NOMO-1 treated with DMSO at 0.1 percent for 48 hours (cell line): ENCODE measurements around the gene CCNB1IP1.
"Not testable (repeated sequence)": the region's sequence is repeated elsewhere in the genome, so short reads cannot be mapped to it uniquely, and the experiment has no call there.

Source experiments
- DNase-seq: peaks from one replicate; lab custom pipeline; 2025; ENCODE audit not compliant: unreplicated experiment; lab: John Stamatoyannopoulos, UW

The CCNB1IP1 gene

DNA sequence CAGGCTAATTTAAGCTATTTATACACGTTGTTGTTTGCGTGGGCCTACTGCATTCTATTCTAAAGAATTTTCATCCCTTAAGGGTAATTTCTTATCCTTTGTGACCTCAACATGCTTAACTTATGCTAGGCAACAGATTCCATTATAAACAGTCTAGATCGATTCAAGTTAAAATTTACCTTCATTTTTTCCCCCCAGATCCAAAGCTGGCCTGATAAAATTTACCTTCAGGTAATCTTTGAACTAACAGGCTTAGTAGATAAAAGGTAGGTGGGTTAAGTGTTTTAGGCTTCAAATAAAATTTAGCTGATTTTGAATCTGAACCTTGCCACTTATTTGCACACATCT lies 389 bp upstream of the CCNB1IP1 start:
- no peak for DNase-seq

- DNase-seq, result no peak
Measured at GRCh38 chr14:20332431-20332787, 670 bp downstream of the CCNB1IP1 start.

- DNase-seq, result no peak
Measured at GRCh38 chr14:20331053-20331613, 1.9 kb downstream of the CCNB1IP1 start.

DNA sequence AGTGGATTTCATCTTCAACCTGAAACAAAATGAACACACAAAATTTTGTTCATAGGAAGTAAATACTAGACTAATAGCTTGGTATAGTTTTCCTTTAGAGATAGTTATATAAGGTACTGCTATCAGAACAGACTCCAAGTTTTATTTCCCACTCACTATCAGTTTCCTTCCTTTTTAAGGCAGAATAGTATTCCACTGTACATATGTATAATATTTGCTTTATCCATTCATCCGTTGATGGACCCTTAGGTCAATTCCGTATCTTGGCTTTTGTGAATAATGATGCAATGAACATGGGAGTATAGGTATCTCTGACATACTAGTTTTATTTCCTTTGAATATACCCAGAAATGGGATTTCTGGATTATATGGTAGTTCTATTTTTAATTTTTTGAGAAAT lies 3.7 kb downstream of the CCNB1IP1 start:
- DNase-seq, result no peak

- DNase-seq, result no peak
Measured at GRCh38 chr14:20328705-20329104, 4.4 kb downstream of the CCNB1IP1 start.

- DNase-seq, result peak; percentile 55
Measured at GRCh38 chr14:20327005-20327869, 5.8 kb downstream of the CCNB1IP1 start.

- DNase-seq, result no peak
Measured at GRCh38 chr14:20317720-20318119, 15.4 kb downstream of the CCNB1IP1 start.

GRCh38 chr14:20314026-20314425 lies 19.1 kb downstream of the CCNB1IP1 start:
- no peak for DNase-seq

GRCh38 chr14:20306079-20306423 lies 27.0 kb downstream of the CCNB1IP1 start:
- no peak for DNase-seq

GRCh38 chr14:20305265-20306078 lies 27.6 kb downstream of the CCNB1IP1 start, which contains the start of gene TTC5:
TTC5 (minus strand) TSS chr14:20305951; CDS start chr14:20305937, 14 bp downstream.
- peak; percentile 83 for DNase-seq

GRCh38 chr14:20302042-20302755 lies 30.9 kb downstream of the CCNB1IP1 start:
- no peak for DNase-seq

DNA sequence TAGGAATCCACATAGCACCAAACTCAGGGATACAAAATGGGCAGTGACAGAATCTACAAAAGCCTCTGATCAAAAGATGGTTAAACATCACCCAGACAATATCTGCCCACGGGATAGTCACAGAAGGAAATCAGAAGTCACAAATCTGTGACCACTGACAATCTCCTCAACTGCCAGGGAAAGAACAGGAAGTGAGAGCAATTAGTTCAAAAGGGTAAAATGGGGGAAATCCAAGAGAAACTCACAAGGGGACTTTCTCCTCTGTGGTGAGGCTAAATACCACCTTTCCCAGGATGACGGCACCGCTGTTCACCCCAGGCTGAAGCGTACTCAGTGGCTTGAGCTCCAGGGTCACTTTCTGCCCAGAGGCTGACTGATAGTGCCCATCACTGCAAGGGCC lies 38.0 kb downstream of the CCNB1IP1 start:
- peak; percentile 82 for DNase-seq

- DNase-seq, result no peak
Measured at GRCh38 chr14:20294636-20295035, 38.4 kb downstream of the CCNB1IP1 start.

- DNase-seq, result not testable (repeated sequence)
Measured at GRCh38 chr14:20281998-20282397, 51.1 kb downstream of the CCNB1IP1 start.

GRCh38 chr14:20280265-20280664 lies 52.8 kb downstream of the CCNB1IP1 start:
- DNase-seq, result not testable (repeated sequence)

DNA sequence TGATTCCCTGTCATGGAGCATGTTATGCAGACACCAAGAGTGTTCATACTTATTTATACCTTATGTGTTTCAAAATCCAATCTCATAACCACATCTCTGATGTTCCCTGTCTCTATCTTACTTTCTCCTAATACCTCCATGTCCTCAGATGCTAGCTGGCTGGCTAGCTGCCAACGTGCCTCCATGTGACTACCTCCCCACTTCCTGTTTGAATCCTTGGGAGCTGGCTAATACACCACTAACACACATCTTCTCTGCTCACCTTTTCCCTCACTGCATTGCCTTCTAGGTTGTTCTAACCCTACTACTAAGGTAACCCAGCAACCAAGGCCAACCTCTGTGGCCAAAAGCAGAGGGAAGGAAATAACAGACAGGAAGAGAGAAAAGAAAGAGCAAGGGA lies 54.7 kb downstream of the CCNB1IP1 start:
- DNase-seq, result no peak

DNA sequence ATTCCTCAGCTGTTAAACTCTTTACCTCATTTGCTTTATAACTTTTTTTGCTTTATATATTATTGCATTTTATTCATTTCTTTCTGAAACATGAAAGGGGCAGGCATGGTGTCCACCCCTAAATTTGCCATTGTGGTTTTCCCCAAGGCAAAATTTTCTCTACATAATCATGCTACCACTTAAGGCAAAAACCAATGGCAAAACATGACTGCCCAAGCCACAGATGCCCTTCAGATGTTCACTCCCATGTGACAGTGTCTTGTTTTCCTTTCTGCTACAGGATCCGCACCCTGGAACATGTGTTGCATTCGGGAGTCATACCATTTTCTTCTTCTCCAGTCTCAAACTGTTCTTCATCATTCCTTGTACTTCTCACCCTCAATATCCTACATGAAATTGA lies 55.7 kb downstream of the CCNB1IP1 start:
- DNase-seq, result no peak

DNA sequence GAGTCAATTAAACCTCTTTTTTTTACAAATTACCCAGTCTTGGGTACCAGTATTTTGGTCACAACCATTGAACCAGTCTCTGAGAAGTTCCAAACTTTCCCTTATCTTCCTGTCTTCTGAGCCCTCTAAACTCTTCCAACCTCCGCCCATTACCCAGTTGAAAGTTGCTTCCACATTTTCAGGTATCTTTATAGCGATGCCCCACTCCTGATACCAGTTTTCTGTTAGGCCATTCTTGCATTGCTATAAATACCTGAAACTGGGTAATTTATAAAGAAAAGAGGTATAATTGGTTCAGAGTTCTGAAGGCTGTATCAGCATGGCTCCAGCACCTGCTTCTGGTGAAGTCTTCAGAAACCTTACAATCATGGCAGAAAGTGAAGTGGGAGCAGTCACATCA lies 59.0 kb downstream of the CCNB1IP1 start:
- DNase-seq, result no peak

- not testable (repeated sequence) for DNase-seq
Measured at GRCh38 chr14:20264361-20264760, 68.7 kb downstream of the CCNB1IP1 start.

DNA sequence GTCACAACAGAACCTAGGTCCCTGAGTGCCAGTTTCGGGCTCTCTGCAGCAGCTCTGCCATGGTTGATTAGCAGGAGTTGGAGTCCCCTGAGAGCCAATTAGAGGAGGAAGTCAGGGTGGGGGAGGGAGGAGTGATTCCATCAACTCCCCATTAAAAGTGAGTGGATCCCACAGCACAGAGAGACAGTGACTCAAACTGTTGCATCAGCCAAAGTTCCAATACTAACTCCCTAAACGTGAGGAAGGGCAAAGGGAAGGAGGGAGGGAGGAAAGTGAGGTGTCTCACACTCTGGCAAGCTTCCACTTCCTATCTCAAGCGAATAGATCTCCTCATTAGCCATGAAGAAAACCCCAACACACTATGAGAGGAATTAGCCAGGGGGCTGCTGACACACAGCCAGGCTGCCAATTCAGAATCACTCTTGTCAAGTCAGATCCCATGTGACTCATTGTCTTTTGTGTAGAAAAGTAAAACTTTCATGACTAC lies 70.4 kb downstream of the CCNB1IP1 start:
- DNase-seq, result no peak
